ENCODE measurements around the gene DLG4.

DLG4 gene

GRCh38 chr17:7237761-7238419, 18.3 kb upstream of the DLG4 start:
- Histone ChIP-seq H3K36me3 (ENCODE audit: insufficient read depth, low read length) (peaks cover 43% of the 10 kb centered on the region), H3K4me1 (ENCODE audit: insufficient read depth, low read length) (peaks cover 64% of the 10 kb centered on the region), H2AFZ (ENCODE audit: low read depth, low read length) (peak overlapping the region; percentile 26; the same call in 1 of the 2 replicates), H3K9me3 (ENCODE audit: insufficient read depth, low read length, severe bottlenecking) (no peaks in the 10 kb centered on the region), H3K4me2 (ENCODE audit: insufficient read depth, low read length) (peak overlapping the region; percentile 99), H3K27me3 (ENCODE audit: insufficient read depth, low read length, poor library complexity) (no peaks in the 10 kb centered on the region), H3K27ac (ENCODE audit: low read length) (peak overlapping the region; percentile 81), H4K20me1 (ENCODE audit: insufficient read depth, low read length) (peaks cover 29% of the 10 kb centered on the region), H3K4me3 (ENCODE audit: low read depth in 1 of 2, low read length in 2 of 2) (peak overlapping the region; percentile 73 to 85; a peak in 3 of 4 replicates), H3K9ac (ENCODE audit: low read depth, low read length) (peak overlapping the region; percentile 88), H3K79me2 (ENCODE audit: insufficient read depth, low read length) (peaks cover 86% of the 10 kb centered on the region)
- ATAC-seq (ENCODE audit: insufficient read depth, low read depth) = peak; percentile 41
- DNase-seq = peak; percentile 88
- TF ChIP-seq CTCF (IDR thresholded peaks at IDR 0.05; ENCODE audit: borderline replicate concordance, extremely low read depth, low read length, poor library complexity, severe bottlenecking) (no peak), EZH2 (IDR thresholded peaks at IDR 0.05; ENCODE audit: borderline replicate concordance, low read depth, low read length, severe bottlenecking) (no peak)

GRCh38 chr17:7237266-7237760, 17.7 kb upstream of the DLG4 start:
- peak overlapping the region; percentile 53 to 85; a peak in 3 of 4 replicates for H3K4me3 ChIP-seq (ENCODE audit: low read depth in 1 of 2, low read length in 2 of 2)
- DNase-seq (no peak), ATAC-seq (ENCODE audit: insufficient read depth, low read depth) (no peak)
- H3K27ac ChIP-seq (ENCODE audit: low read length) = peak overlapping the region; percentile 81
- no peak overlapping the region for H2AFZ ChIP-seq (ENCODE audit: low read depth, low read length)
- H3K9me3 ChIP-seq (ENCODE audit: insufficient read depth, low read length, severe bottlenecking) = no peaks in the 10 kb centered on the region
- H3K4me2 ChIP-seq (ENCODE audit: insufficient read depth, low read length) = peak overlapping the region; percentile 99
- peak overlapping the region; percentile 88 for H3K9ac ChIP-seq (ENCODE audit: low read depth, low read length)
- H4K20me1 ChIP-seq (ENCODE audit: insufficient read depth, low read length) = peaks cover 33% of the 10 kb centered on the region
- peaks cover 70% of the 10 kb centered on the region for H3K4me1 ChIP-seq (ENCODE audit: insufficient read depth, low read length)
- peaks cover 46% of the 10 kb centered on the region for H3K36me3 ChIP-seq (ENCODE audit: insufficient read depth, low read length)
- H3K27me3 ChIP-seq (ENCODE audit: insufficient read depth, low read length, poor library complexity) = no peaks in the 10 kb centered on the region
- H3K79me2 ChIP-seq (ENCODE audit: insufficient read depth, low read length) = peaks cover 87% of the 10 kb centered on the region
- TF ChIP-seq CTCF (IDR thresholded peaks at IDR 0.05; ENCODE audit: borderline replicate concordance, extremely low read depth, low read length, poor library complexity, severe bottlenecking) (no peak), EZH2 (IDR thresholded peaks at IDR 0.05; ENCODE audit: borderline replicate concordance, low read depth, low read length, severe bottlenecking) (no peak)

- Histone ChIP-seq H2AFZ (ENCODE audit: low read depth, low read length) (no peak overlapping the region), H3K4me2 (ENCODE audit: insufficient read depth, low read length) (peak overlapping the region; percentile 99), H3K9me3 (ENCODE audit: insufficient read depth, low read length, severe bottlenecking) (no peaks in the 10 kb centered on the region), H3K27ac (ENCODE audit: low read length) (peak overlapping the region; percentile 81; the same call in 1 of the 2 replicates), H3K4me3 (ENCODE audit: low read depth in 1 of 2, low read length in 2 of 2) (no peak overlapping the region; a peak in 1 of 4 replicates), H3K79me2 (ENCODE audit: insufficient read depth, low read length) (peaks cover 88% of the 10 kb centered on the region), H3K4me1 (ENCODE audit: insufficient read depth, low read length) (peaks cover 73% of the 10 kb centered on the region), H3K36me3 (ENCODE audit: insufficient read depth, low read length) (peaks cover 51% of the 10 kb centered on the region), H3K27me3 (ENCODE audit: insufficient read depth, low read length, poor library complexity) (no peaks in the 10 kb centered on the region), H4K20me1 (ENCODE audit: insufficient read depth, low read length) (peaks cover 38% of the 10 kb centered on the region), H3K9ac (ENCODE audit: low read depth, low read length) (peak overlapping the region; percentile 88)
- ATAC-seq (ENCODE audit: insufficient read depth, low read depth) (no peak), DNase-seq (no peak)
- TF ChIP-seq EZH2 (IDR thresholded peaks at IDR 0.05; ENCODE audit: borderline replicate concordance, low read depth, low read length, severe bottlenecking) (no peak), CTCF (IDR thresholded peaks at IDR 0.05; ENCODE audit: borderline replicate concordance, extremely low read depth, low read length, poor library complexity, severe bottlenecking) (no peak)
These were observed 17.2 kb upstream of the DLG4 start for GRCh38 chr17:7236808-7237207.
